PC-9 (cell line): Measurements from ENCODE around the gene SIGLEC7. TPM values are rescaled to one million over a fixed set of nuclear protein-coding genes. Genes with fewer than 3 reads are reported as not detected.

Source experiments
- BruUV-seq: library from RNA; stranded (reverse); fragments of 400-500 nt; replicated peaks from 2 replicates; lab custom pipeline; 2021; lab: Mats Ljungman, UMichigan
- CTCF ChIA-PET: fragments of 300-600 bp; sonication (Branson Sonifier 250); formaldehyde crosslinking; loops from one replicate; lab custom pipeline; 2022; ENCODE audit warnings: antibody characterized with exemption; lab: Charles Lee
- POLR2A ChIA-PET: fragments of 300-600 bp; sonication (Branson Sonifier 250); formaldehyde crosslinking; loops from one replicate; lab custom pipeline; 2022; ENCODE audit warnings: antibody characterized with exemption; ENCODE audit not compliant: unreplicated experiment; lab: Charles Lee
- DNase-seq, 2 experiments: peaks; one replicate each; pipeline versions ENCODE4 v3.0.0 to v3.0.0-alpha.2; 2015 to 2022; ENCODE audit warnings: mixed read lengths in 1 of 2
- H2AFZ ChIP-seq: fragments of 200-600 bp; sonication (generic); 2 replicates; pipeline ENCODE4 v1.8.1; 2017; ENCODE audit warnings: antibody characterized with exemption
- H3F3A ChIP-seq: fragments of 200-600 bp; sonication (generic); 2 replicates; pipeline ENCODE4 v1.8.1; 2017; ENCODE audit warnings: antibody characterized with exemption, mild to moderate bottlenecking, low read depth; ENCODE audit not compliant: insufficient read depth
- H3K27ac ChIP-seq: fragments of 200-600 bp; sonication (generic); 2 replicates; pipeline ENCODE4 v1.6.1; 2016; ENCODE audit warnings: mixed run types
- H3K27me3 ChIP-seq: fragments of 200-600 bp; sonication (generic); 2 replicates; pipeline ENCODE4 v1.6.1; 2016; ENCODE audit warnings: low read depth, mixed run types; ENCODE audit not compliant: insufficient read depth
- H3K36me3 ChIP-seq: fragments of 200-600 bp; sonication (generic); 2 replicates; pipeline ENCODE4 v1.6.1; 2016; ENCODE audit warnings: low read depth, mixed run types
- H3K4me1 ChIP-seq: fragments of 200-600 bp; sonication (generic); replicated peaks from 2 replicates; pipeline ENCODE4 v1.6.1; 2016; ENCODE audit warnings: mixed run types; ENCODE audit not compliant: insufficient read depth
- H3K4me2 ChIP-seq: fragments of 200-600 bp; sonication (generic); 2 replicates; pipeline ENCODE4 v1.6.1; 2017; ENCODE audit warnings: mixed run types
- H3K4me3 ChIP-seq: fragments of 200-600 bp; sonication (generic); 2 replicates; pipeline ENCODE4 v1.6.1; 2016; ENCODE audit warnings: mixed run types
- H3K79me2 ChIP-seq: fragments of 200-600 bp; sonication (generic); 2 replicates; pipeline ENCODE4 v1.6.1; 2017; ENCODE audit warnings: low read depth, mixed run types
- H3K9me2 ChIP-seq: fragments of 200-600 bp; sonication (generic); 2 replicates; pipeline ENCODE4 v1.8.1; 2017; ENCODE audit warnings: mild to moderate bottlenecking; ENCODE audit not compliant: insufficient read depth
- H3K9me3 ChIP-seq: fragments of 200-600 bp; sonication (generic); 2 replicates; pipeline ENCODE4 v1.8.1; 2016; ENCODE audit warnings: low read depth; ENCODE audit not compliant: insufficient read depth
- H4K20me1 ChIP-seq: fragments of 200-600 bp; sonication (generic); 2 replicates; pipeline ENCODE4 v1.8.1; 2017; ENCODE audit not compliant: insufficient read depth
- CTCF ChIP-seq: fragments of 200-600 bp; sonication (generic); conservative IDR thresholded peaks from 2 replicates; pipeline ENCODE4 v1.6.1; 2017; ENCODE audit warnings: mixed run types, antibody characterized with exemption, mild to moderate bottlenecking, moderate library complexity
- EZH2 ChIP-seq: fragments of 200-600 bp; sonication (generic); IDR thresholded peaks from 2 replicates; pipeline ENCODE4 v1.8.0; 2017; ENCODE audit warnings: antibody characterized with exemption, low read depth
- intact Hi-C: fragments of 100-400 bp; cut with micrococcal nuclease; formaldehyde crosslinking; loops from one replicate; pipeline ENCODE4 v1.10.0; 2022; ENCODE audit not compliant: unreplicated experiment
- total RNA-seq: library from RNA; stranded (reverse); gene quantifications from 2 replicates; pipeline ENCODE4 v1.2.3, GENCODE V29; 2021

SIGLEC7 gene
- total RNA-seq, 1 experiment from 2014 or later: not detected

- BruUV-seq: no TSS peak
- peaks cover 100% of the 10 kb centered on the region for H3K27me3 ChIP-seq
- CTCF ChIA-PET: no interaction called here
Observed at GRCh38 chr19:51144482-51145045, 2.5 kb downstream of the SIGLEC7 start.

DNA sequence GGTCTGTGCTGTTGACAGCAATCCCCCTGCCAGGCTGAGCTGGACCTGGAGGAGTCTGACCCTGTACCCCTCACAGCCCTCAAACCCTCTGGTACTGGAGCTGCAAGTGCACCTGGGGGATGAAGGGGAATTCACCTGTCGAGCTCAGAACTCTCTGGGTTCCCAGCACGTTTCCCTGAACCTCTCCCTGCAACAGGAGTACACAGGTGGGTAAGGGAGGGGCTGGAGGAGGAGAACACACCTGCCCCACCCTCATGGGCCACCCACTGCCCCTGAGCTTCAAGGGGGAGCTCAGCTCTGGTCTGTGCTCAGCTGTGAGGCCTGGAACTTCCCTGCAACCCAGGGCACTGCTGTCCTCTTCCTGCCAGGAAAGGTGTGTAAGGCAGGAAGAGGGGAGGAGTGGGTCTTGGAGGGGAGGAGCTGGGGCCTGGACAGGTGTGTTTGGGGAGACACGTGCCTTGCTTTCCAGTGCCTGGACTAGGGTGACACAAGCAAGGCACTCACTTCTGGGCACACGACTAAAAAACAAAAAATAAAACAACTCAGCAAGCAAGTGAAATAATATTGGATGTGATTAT is 3.9 kb downstream of the SIGLEC7 start:
- Histone ChIP-seq H3K9me3 (0 out of 2 replicates have a peak, but pooled peaks cover 5% of the 10 kb centered on the region), H3K4me2 (no peak overlapping the region), H3K36me3 (no peaks in the 10 kb centered on the region), H3K9me2 (no peaks in the 10 kb centered on the region), H3K4me1 (no peaks in the 10 kb centered on the region), H2AFZ (no peak overlapping the region), H4K20me1 (no peaks in the 10 kb centered on the region), H3K27ac (no peak overlapping the region), H3K79me2 (no peaks in the 10 kb centered on the region), H3K4me3 (no peak overlapping the region), H3K27me3 (peaks cover 100% of the 10 kb centered on the region), H3F3A (no peaks in the 10 kb centered on the region)
- POLR2A ChIA-PET: no interaction called here
- DNase-seq: no peak
- no TSS peak for BruUV-seq
- intact Hi-C loops: no loop called here
- CTCF ChIA-PET: interaction anchor here (0.6 kb wide), 1 partner anchor 8 kb away, joined by 3 read pairs; no protein-coding TSS in a partner anchor
- TF ChIP-seq CTCF: no peak
- TF ChIP-seq EZH2: no peak

More at GRCh38 chr19:51144482-51145045, 2.5 kb downstream of the SIGLEC7 start:
- H3K9me2 ChIP-seq: no peaks in the 10 kb centered on the region
- intact Hi-C loops: no loop called here
- no peaks in the 10 kb centered on the region for H3K4me1 ChIP-seq
- H3K79me2 ChIP-seq: no peaks in the 10 kb centered on the region
- DNase-seq: no peak
- no peaks in the 10 kb centered on the region for H3K36me3 ChIP-seq
- no peaks in the 10 kb centered on the region for H4K20me1 ChIP-seq
- H3K4me2 ChIP-seq: no peak overlapping the region
- H3K9me3 ChIP-seq: 0 out of 2 replicates have a peak, but pooled peaks cover 5% of the 10 kb centered on the region
- H2AFZ ChIP-seq: no peak overlapping the region
- no peak overlapping the region for H3K27ac ChIP-seq
- H3F3A ChIP-seq: no peaks in the 10 kb centered on the region
- POLR2A ChIA-PET: no interaction called here
- no peak overlapping the region for H3K4me3 ChIP-seq
- TF ChIP-seq EZH2 (no peak), CTCF (no peak)

DNA sequence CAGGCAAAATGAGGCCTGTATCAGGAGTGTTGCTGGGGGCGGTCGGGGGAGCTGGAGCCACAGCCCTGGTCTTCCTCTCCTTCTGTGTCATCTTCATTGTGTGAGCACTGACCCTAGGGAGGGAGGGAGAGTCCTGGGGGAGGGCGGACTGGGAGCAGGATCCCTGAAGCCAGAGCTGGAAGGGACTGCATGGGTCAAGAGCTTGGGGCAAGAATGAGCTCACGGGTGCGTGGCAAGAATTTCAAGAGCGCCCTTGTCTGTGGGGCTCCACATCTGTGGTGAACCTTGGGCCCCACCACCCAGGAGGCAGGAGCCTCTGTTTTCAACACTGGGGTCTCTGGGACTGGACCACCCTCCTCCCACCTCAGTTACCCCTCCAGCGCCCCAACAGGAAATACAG is 4.7 kb downstream of the SIGLEC7 start:
- ChIA-PET POLR2A (no interaction called here), CTCF (no interaction called here)
- TF ChIP-seq CTCF: no peak
- TF ChIP-seq EZH2: no peak
- no peak overlapping the region for H3K4me2 ChIP-seq
- H3K27ac ChIP-seq: no peak overlapping the region
- no peak overlapping the region for H2AFZ ChIP-seq
- intact Hi-C loops: no loop called here
- H3K79me2 ChIP-seq: no peaks in the 10 kb centered on the region
- 0 out of 2 replicates have a peak, but pooled peaks cover 5% of the 10 kb centered on the region for H3K9me3 ChIP-seq
- H3K9me2 ChIP-seq: no peaks in the 10 kb centered on the region
- BruUV-seq: no TSS peak
- no peaks in the 10 kb centered on the region for H4K20me1 ChIP-seq
- H3K36me3 ChIP-seq: no peaks in the 10 kb centered on the region
- no peak for DNase-seq
- H3K27me3 ChIP-seq: peaks cover 100% of the 10 kb centered on the region
- no peaks in the 10 kb centered on the region for H3F3A ChIP-seq
- H3K4me3 ChIP-seq: no peak overlapping the region
- no peaks in the 10 kb centered on the region for H3K4me1 ChIP-seq
